NT2/D1 (cell line): ENCODE data around the gene NEO1.

Experiments
- DNase-seq: peaks from one replicate; pipeline ENCODE4 v3.0.0-alpha.2; 2011; ENCODE audit warnings: low read depth, low spot score
- H3K27me3 ChIP-seq: 2 replicates; pipeline ENCODE4 v1.6.0; 2011; ENCODE audit warnings: mild to moderate bottlenecking; ENCODE audit not compliant: insufficient read length, insufficient read depth
- H3K36me3 ChIP-seq: 2 replicates; pipeline ENCODE4 v1.6.1; 2011; ENCODE audit warnings: mild to moderate bottlenecking, low read length, mixed read lengths; ENCODE audit not compliant: insufficient read depth, insufficient read length
- H3K4me1 ChIP-seq: 2 replicates; pipeline ENCODE4 v1.5.1; 2011; ENCODE audit not compliant: insufficient read depth, insufficient read length
- H3K4me3 ChIP-seq: 2 replicates; pipeline ENCODE4 v1.5.1; 2011; ENCODE audit warnings: low read depth; ENCODE audit not compliant: insufficient read length
- H3K9ac ChIP-seq: 2 replicates; pipeline ENCODE4 v1.6.0; 2011; ENCODE audit warnings: low read depth; ENCODE audit not compliant: insufficient read length
- H3K9me3 ChIP-seq: 2 replicates; pipeline ENCODE4 v1.5.1; 2011; ENCODE audit warnings: mild to moderate bottlenecking, low read length; ENCODE audit not compliant: insufficient read depth
- SUZ12 ChIP-seq: IDR thresholded peaks from 2 replicates; pipeline ENCODE4 v1.6.1; 2011; ENCODE audit not compliant: insufficient read length, insufficient read depth; ENCODE audit errors: extremely low read depth
- YY1 ChIP-seq: IDR thresholded peaks from 2 replicates; pipeline ENCODE4 v1.6.1; 2011; ENCODE audit not compliant: insufficient read length, insufficient read depth
- ZNF274 ChIP-seq: IDR thresholded peaks from 2 replicates; pipeline ENCODE4 v1.6.1; 2011; ENCODE audit warnings: mild to moderate bottlenecking, low read depth, low read length

Gene NEO1

GRCh38 chr15:73009066-73010056 lies 42.9 kb upstream of the NEO1 start:
- no peak overlapping the region for H3K9ac ChIP-seq
- TF ChIP-seq SUZ12, result no peak
- no peak for TF ChIP-seq ZNF274
- TF ChIP-seq YY1, result no peak
- no peak overlapping the region for H3K4me3 ChIP-seq
- H3K27me3 ChIP-seq, result no peaks in the 10 kb centered on the region
- no peak for DNase-seq
- H3K4me1 ChIP-seq, result no peaks in the 10 kb centered on the region
- no peaks in the 10 kb centered on the region for H3K9me3 ChIP-seq
- no peaks in the 10 kb centered on the region for H3K36me3 ChIP-seq

GRCh38 chr15:73010154-73011152 lies 41.8 kb upstream of the NEO1 start:
- no peak for DNase-seq
- TF ChIP-seq SUZ12 (no peak), YY1 (no peak), ZNF274 (no peak)
- H3K9me3 ChIP-seq, result no peaks in the 10 kb centered on the region
- no peaks in the 10 kb centered on the region for H3K4me1 ChIP-seq
- H3K36me3 ChIP-seq, result no peaks in the 10 kb centered on the region
- no peak overlapping the region for H3K4me3 ChIP-seq
- no peaks in the 10 kb centered on the region for H3K27me3 ChIP-seq
- H3K9ac ChIP-seq, result no peak overlapping the region

GRCh38 chr15:73014904-73015303 lies 37.4 kb upstream of the NEO1 start:
- H3K36me3 ChIP-seq, result no peaks in the 10 kb centered on the region
- no peaks in the 10 kb centered on the region for H3K4me1 ChIP-seq
- H3K9ac ChIP-seq, result no peak overlapping the region
- no peaks in the 10 kb centered on the region for H3K27me3 ChIP-seq
- DNase-seq, result no peak
- no peak for TF ChIP-seq SUZ12
- no peak for TF ChIP-seq YY1
- TF ChIP-seq ZNF274, result no peak
- no peak overlapping the region for H3K4me3 ChIP-seq
- no peaks in the 10 kb centered on the region for H3K9me3 ChIP-seq

GRCh38 chr15:73015493-73015892 lies 36.8 kb upstream of the NEO1 start:
- no peaks in the 10 kb centered on the region for H3K4me1 ChIP-seq
- H3K36me3 ChIP-seq, result no peaks in the 10 kb centered on the region
- no peak for DNase-seq
- H3K9ac ChIP-seq, result no peak overlapping the region
- no peaks in the 10 kb centered on the region for H3K9me3 ChIP-seq
- H3K4me3 ChIP-seq, result no peak overlapping the region
- TF ChIP-seq YY1 (no peak), ZNF274 (no peak), SUZ12 (no peak)
- no peaks in the 10 kb centered on the region for H3K27me3 ChIP-seq

GRCh38 chr15:73017987-73018386 lies 34.3 kb upstream of the NEO1 start:
- TF ChIP-seq ZNF274 (no peak), SUZ12 (no peak), YY1 (no peak)
- DNase-seq, result no peak
- Histone ChIP-seq H3K9ac (no peak overlapping the region), H3K36me3 (no peaks in the 10 kb centered on the region), H3K4me3 (no peak overlapping the region), H3K4me1 (peaks cover 3% of the 10 kb centered on the region), H3K9me3 (no peaks in the 10 kb centered on the region), H3K27me3 (no peaks in the 10 kb centered on the region)

- H3K9me3 ChIP-seq, result no peaks in the 10 kb centered on the region
- H3K4me3 ChIP-seq, result no peak overlapping the region
- no peaks in the 10 kb centered on the region for H3K36me3 ChIP-seq
- peaks cover 3% of the 10 kb centered on the region for H3K4me1 ChIP-seq
- no peak for TF ChIP-seq YY1
- TF ChIP-seq SUZ12, result no peak
- no peaks in the 10 kb centered on the region for H3K27me3 ChIP-seq
- DNase-seq, result no peak
- no peak overlapping the region for H3K9ac ChIP-seq
These were observed 33.1 kb upstream of the NEO1 start for GRCh38 chr15:73019154-73019553.
